Gastroesophageal sphincter (tissue), 3 donors: Measurements from ENCODE around the gene AMBN.

Experiments
- POLR2A ChIP-seq, 2 donors: fragments of 450-650 bp; IDR thresholded peaks; one replicate each; pipeline ENCODE4 v1.6.1; 2017; ENCODE audit warnings: antibody characterized with exemption in 2 of 2, mild to moderate bottlenecking in 2 of 2, moderate library complexity in 1 of 2
- POLR2AphosphoS5 ChIP-seq: sonication (generic); formaldehyde crosslinking; IDR thresholded peaks from one replicate; pipeline ENCODE4 v1.6.1; 2017; ENCODE audit warnings: antibody characterized with exemption
- TF ChIP-seq, protein P1 (sequence below), 4 experiments: fragments of 200-600 bp in 2 of 4; fragments of 450-650 bp in 2 of 4; sonication (generic) in 1 of 4; IDR thresholded peaks; one replicate each; pipeline ENCODE4 v1.5.1; 2017 to 2019; ENCODE audit warnings: antibody characterized with exemption in 4 of 4, mild to moderate bottlenecking in 2 of 4, moderate library complexity in 2 of 4

DNA sequence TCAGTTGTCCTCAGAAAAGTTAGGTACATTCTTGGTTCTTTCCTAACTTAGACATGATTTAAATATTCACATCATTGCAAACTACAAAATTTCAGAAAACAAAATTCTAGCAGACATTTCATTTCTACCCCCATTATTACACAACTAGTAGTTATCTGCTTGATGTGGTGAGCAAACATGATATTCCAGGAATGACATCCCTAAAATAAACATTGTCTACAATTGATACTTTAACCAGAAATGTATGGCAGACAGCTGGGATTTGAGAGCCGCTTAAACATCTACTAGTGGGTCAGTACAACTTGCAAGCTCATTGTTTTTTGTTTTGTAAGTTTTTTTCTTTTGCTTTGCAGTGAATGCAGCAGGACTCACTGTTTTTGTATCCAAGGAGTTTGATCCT lies 32.1 kb upstream of the AMBN start:
- TF ChIP-seq, protein P1, sequence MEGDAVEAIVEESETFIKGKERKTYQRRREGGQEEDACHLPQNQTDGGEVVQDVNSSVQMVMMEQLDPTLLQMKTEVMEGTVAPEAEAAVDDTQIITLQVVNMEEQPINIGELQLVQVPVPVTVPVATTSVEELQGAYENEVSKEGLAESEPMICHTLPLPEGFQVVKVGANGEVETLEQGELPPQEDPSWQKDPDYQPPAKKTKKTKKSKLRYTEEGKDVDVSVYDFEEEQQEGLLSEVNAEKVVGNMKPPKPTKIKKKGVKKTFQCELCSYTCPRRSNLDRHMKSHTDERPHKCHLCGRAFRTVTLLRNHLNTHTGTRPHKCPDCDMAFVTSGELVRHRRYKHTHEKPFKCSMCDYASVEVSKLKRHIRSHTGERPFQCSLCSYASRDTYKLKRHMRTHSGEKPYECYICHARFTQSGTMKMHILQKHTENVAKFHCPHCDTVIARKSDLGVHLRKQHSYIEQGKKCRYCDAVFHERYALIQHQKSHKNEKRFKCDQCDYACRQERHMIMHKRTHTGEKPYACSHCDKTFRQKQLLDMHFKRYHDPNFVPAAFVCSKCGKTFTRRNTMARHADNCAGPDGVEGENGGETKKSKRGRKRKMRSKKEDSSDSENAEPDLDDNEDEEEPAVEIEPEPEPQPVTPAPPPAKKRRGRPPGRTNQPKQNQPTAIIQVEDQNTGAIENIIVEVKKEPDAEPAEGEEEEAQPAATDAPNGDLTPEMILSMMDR (IDR thresholded peaks at IDR 0.05), result no peak
- TF ChIP-seq POLR2A (IDR thresholded peaks at IDR 0.05), result no peak
- TF ChIP-seq POLR2AphosphoS5, result no peak
